Mesothelial cell of epicardium (in vitro differentiated cells): Measurements from ENCODE around the gene PAOX. TPM values are rescaled to one million over a fixed set of nuclear protein-coding genes. Genes with fewer than 3 reads are reported as not detected.
A peak's percentile ranks its signal among the peaks of the same experiment; 100 is the strongest.

ENCODE experiments used
- DNase-seq, 2 experiments: peaks; one replicate each; pipeline ENCODE4 v3.0.0; 2021; ENCODE audit warnings: low spot score in 2 of 2; ENCODE audit not compliant: unreplicated experiment in 2 of 2
- H3K27ac Mint-ChIP-seq: 2 replicates; pipeline ENCODE4 v1.8.0; 2021; ENCODE audit warnings: mixed read lengths
- H3K27me3 Mint-ChIP-seq: 2 replicates; pipeline ENCODE4 v1.8.0; 2021; ENCODE audit warnings: low read depth, mixed read lengths
- H3K36me3 Mint-ChIP-seq: 2 replicates; pipeline ENCODE4 v1.8.0; 2021; ENCODE audit warnings: mixed read lengths
- H3K4me1 Mint-ChIP-seq: 2 replicates; pipeline ENCODE4 v1.8.0; 2021; ENCODE audit warnings: mixed read lengths
- H3K4me3 Mint-ChIP-seq: 2 replicates; pipeline ENCODE4 v1.8.0; 2021; ENCODE audit warnings: mild to moderate bottlenecking, moderate library complexity, mixed read lengths
- H3K9me3 Mint-ChIP-seq: 2 replicates; pipeline ENCODE4 v1.8.0; 2021; ENCODE audit warnings: mixed read lengths
- total RNA-seq: library from RNA; stranded (reverse); gene quantifications from 3 replicates; pipeline ENCODE4 v1.2.1, GENCODE V29; 2021
- TF ChIP-seq, protein P1 (sequence below): fragments of 200-600 bp; sonication (generic); IDR thresholded peaks from one replicate; pipeline ENCODE4 v1.5.0; 2021; ENCODE audit warnings: antibody characterized with exemption; ENCODE audit not compliant: unreplicated experiment

PAOX gene
- total RNA-seq, 1 donor from 2014 or later = 7.5 TPM

DNA sequence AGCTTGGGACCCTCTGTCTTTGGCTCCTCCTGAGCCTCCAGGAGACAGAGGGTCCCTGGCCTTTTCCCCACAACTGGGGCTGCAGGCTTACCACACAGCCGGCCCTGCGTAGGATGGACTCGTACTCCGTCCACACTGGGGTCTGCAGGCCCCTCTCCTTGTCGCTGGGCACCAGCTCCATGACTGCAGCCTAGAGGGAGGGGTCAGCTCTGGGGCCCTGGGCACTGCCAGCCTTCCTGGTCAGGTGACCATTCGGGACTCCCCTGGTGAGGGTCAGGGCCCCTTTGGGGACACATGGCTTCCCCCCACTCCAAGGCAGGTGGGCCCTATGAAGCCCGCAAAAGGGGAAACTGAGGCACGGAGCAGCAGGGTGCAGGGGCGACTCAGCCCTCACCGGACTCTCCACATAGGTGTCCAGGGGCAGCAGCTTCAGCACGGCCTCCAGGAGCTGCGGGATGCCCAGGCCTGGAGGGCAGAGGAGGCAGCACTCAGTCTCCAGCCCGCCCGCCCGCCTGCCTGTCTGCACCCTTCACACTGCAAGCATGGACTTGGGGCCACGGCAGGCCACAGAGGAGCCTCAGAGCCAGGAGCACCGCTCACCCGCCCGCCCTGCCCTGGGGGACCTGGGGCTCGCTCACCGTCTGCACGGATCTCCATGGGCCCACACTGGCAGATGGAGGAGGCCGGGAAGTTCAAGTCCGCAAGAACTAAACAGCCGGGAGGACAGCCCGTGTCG lies 22.3 kb upstream of the PAOX start:
- Mint-ChIP-seq H3K27ac (peak overlapping the region; percentile 77), H3K9me3 (no peaks in the 10 kb centered on the region), H3K4me3 (peak overlapping the region; percentile 73), H3K36me3 (peaks cover 5% of the 10 kb centered on the region), H3K27me3 (no peaks in the 10 kb centered on the region), H3K4me1 (peaks cover 20% of the 10 kb centered on the region)
- no peak for DNase-seq
- TF ChIP-seq, protein P1, sequence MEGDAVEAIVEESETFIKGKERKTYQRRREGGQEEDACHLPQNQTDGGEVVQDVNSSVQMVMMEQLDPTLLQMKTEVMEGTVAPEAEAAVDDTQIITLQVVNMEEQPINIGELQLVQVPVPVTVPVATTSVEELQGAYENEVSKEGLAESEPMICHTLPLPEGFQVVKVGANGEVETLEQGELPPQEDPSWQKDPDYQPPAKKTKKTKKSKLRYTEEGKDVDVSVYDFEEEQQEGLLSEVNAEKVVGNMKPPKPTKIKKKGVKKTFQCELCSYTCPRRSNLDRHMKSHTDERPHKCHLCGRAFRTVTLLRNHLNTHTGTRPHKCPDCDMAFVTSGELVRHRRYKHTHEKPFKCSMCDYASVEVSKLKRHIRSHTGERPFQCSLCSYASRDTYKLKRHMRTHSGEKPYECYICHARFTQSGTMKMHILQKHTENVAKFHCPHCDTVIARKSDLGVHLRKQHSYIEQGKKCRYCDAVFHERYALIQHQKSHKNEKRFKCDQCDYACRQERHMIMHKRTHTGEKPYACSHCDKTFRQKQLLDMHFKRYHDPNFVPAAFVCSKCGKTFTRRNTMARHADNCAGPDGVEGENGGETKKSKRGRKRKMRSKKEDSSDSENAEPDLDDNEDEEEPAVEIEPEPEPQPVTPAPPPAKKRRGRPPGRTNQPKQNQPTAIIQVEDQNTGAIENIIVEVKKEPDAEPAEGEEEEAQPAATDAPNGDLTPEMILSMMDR = no peak

GRCh38 chr10:133357285-133358161 lies 21.5 kb upstream of the PAOX start, which contains the start of gene FUOM:
TSS of gene FUOM (minus strand) at chr10:133358019. CDS start at chr10:133358007, 12 bp downstream.
- peak in 1 of 2 experiments; percentile 80 for DNase-seq
- H3K27ac Mint-ChIP-seq = peak within 1 kb of the TSS; percentile 77

DNA sequence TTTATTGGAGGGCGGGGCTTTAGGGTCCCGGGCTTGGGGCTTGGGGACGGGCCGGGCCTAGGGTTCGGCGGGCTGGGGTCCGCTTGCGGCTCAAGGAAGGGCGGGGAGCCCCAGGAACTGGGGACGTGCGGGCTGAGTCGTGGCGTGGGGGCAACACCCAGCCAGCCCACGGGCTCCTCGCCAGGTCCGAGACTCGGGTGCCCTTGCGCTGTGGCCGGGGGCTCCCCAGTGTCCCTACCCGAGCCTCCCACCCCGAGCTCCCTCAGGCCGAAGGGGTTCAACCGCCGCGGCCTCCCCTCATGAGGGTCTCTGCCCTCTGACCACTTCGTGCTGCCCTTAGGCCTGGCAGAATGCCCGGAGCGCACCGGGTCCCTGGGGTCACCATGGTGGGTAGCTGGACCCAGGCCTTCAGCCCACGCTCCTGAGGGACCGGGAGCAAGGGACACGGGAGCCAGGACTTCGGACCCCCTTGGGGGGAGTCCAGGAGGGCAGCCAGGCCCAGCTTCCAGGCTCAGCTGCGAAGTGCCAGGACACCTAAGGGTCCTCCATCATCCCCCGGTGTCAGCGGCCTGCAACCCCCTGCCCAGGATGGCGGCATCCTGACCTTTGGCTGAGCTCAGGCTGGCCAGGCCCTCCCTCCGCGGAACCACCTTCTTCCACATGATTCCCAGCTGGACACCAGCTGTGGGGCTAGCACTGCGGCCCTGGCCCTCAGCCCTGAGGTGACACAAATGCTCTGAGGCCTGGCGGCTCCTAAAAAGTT lies 20.7 kb upstream of the PAOX start:
- TF ChIP-seq, protein P1 = no peak
- Mint-ChIP-seq H3K9me3 (no peaks in the 10 kb centered on the region), H3K4me1 (peaks cover 20% of the 10 kb centered on the region), H3K36me3 (peaks cover 11% of the 10 kb centered on the region), H3K27ac (no peak overlapping the region), H3K4me3 (peak overlapping the region; percentile 22), H3K27me3 (no peaks in the 10 kb centered on the region)
- DNase-seq = no peak

More at GRCh38 chr10:133357285-133358161, 21.5 kb upstream of the PAOX start, which contains the start of gene FUOM:
- Mint-ChIP-seq H3K9me3 (no peaks in the 10 kb centered on the region), H3K36me3 (peaks cover 11% of the 10 kb centered on the region), H3K4me1 (peaks cover 20% of the 10 kb centered on the region), H3K4me3 (peak within 1 kb of the TSS; percentile 73), H3K27me3 (no peaks in the 10 kb centered on the region)
- TF ChIP-seq, protein P1 = no peak

- no peak for DNase-seq
- peaks cover 20% of the 10 kb centered on the region for H3K4me1 Mint-ChIP-seq
- peaks cover 11% of the 10 kb centered on the region for H3K36me3 Mint-ChIP-seq
- no peaks in the 10 kb centered on the region for H3K9me3 Mint-ChIP-seq
- peak overlapping the region; percentile 22 for H3K4me3 Mint-ChIP-seq
- H3K27me3 Mint-ChIP-seq = no peaks in the 10 kb centered on the region
- H3K27ac Mint-ChIP-seq = no peak overlapping the region
- TF ChIP-seq, protein P1 = no peak
These were observed 20.1 kb upstream of the PAOX start for GRCh38 chr10:133358925-133359310.

DNA sequence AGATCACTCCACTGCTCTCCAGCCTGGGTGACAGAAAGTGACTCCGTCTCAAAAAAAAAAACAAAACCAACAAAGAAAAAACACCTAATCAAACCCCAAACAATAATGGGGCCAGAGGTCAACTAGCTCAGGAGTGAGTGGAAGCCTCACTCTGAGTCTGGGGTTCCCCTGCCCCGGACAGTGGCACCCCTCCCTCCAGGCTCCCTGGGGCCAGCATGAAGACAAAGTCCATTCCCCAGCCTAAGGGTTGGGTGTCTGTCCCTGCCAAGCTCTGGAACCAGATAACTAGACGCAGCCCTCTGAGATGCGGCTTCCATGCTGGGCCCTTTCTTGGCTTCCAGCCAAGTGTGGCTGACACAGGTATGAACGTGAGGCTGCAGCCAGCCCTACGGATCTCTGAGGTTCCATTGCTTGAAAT lies 19.5 kb upstream of the PAOX start:
- Mint-ChIP-seq H3K27me3 (no peaks in the 10 kb centered on the region), H3K4me3 (no peak overlapping the region)

More for the DNA sequence above, 19.5 kb upstream of the PAOX start:
- peaks cover 23% of the 10 kb centered on the region for H3K4me1 Mint-ChIP-seq
- peak in 1 of 2 experiments; percentile 70 for DNase-seq
- peak overlapping the region; percentile 84 for H3K27ac Mint-ChIP-seq
- H3K36me3 Mint-ChIP-seq = peaks cover 14% of the 10 kb centered on the region
- TF ChIP-seq, protein P1 = no peak
- no peaks in the 10 kb centered on the region for H3K9me3 Mint-ChIP-seq
